Mucosa of rectum (tissue), 2 donors: Measurements from ENCODE around the gene GTF2E1.
"Not testable (repeated sequence)": the region's sequence is repeated elsewhere in the genome, so short reads cannot be mapped to it uniquely, and the experiment has no call there.

Experiments
- H3K27ac ChIP-seq, 2 donors: one replicate each; pipeline ENCODE4 v1.7.0; 2013; ENCODE audit warnings: inconsistent platforms in 2 of 2, low read depth in 2 of 2, low read length in 2 of 2
- H3K27me3 ChIP-seq, 2 donors: one replicate each; pipeline ENCODE4 v1.7.0; 2013; ENCODE audit warnings: low read length in 2 of 2; ENCODE audit not compliant: control insufficient read depth in 2 of 2, insufficient read depth in 2 of 2
- H3K36me3 ChIP-seq, 2 donors: one replicate each; pipeline ENCODE4 v1.7.0; 2013; ENCODE audit warnings: low read length in 2 of 2; ENCODE audit not compliant: control insufficient read depth in 2 of 2, insufficient read depth in 2 of 2
- H3K4me1 ChIP-seq, 2 donors: one replicate each; pipeline ENCODE4 v1.7.0; 2013; ENCODE audit warnings: low read length in 2 of 2, mild to moderate bottlenecking in 1 of 2; ENCODE audit not compliant: control insufficient read depth in 2 of 2, insufficient read depth in 2 of 2
- H3K4me3 ChIP-seq, 2 donors: one replicate each; pipeline ENCODE4 v1.7.0; 2013; ENCODE audit warnings: low read length in 2 of 2
- H3K9ac ChIP-seq, 2 donors: one replicate each; pipeline ENCODE4 v1.7.0; 2013; ENCODE audit warnings: low read length in 2 of 2, low read depth in 1 of 2, mild to moderate bottlenecking in 1 of 2
- H3K9me3 ChIP-seq, 2 donors: one replicate each; pipeline ENCODE4 v1.7.0; 2013; ENCODE audit warnings: low read length in 2 of 2; ENCODE audit not compliant: control insufficient read depth in 2 of 2
- donor health status: healthy.
- donor health status: Normal muscosa, but diverticular disease.

Gene GTF2E1

DNA sequence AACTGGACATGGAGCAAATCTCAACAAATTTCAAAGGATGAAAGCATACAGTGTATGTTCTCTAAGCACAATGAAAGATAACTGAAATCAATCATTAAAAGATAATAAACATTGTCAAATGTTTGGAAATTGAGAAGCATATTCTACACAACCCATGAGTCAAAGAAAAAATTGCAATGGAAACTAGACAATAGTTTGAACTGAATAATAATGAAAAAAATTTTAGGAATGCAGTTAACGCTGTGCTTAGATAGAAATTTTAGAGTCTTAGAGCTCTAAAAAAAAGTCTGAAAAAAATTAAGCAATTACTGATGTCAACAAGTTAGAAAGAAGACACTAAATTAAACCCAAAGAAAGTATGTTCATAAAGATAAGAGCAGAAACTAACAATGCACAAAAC is 15.8 kb upstream of the GTF2E1 start:
- Histone ChIP-seq H3K27ac (no peak overlapping the region), H3K4me3 (no peak overlapping the region), H3K9ac (no peak overlapping the region), H3K9me3 (no peaks in the 10 kb centered on the region), H3K36me3 (peaks cover 5% of the 10 kb centered on the region in 2 donors), H3K27me3 (no peaks in the 10 kb centered on the region), H3K4me1 (no peaks in the 10 kb centered on the region)

DNA sequence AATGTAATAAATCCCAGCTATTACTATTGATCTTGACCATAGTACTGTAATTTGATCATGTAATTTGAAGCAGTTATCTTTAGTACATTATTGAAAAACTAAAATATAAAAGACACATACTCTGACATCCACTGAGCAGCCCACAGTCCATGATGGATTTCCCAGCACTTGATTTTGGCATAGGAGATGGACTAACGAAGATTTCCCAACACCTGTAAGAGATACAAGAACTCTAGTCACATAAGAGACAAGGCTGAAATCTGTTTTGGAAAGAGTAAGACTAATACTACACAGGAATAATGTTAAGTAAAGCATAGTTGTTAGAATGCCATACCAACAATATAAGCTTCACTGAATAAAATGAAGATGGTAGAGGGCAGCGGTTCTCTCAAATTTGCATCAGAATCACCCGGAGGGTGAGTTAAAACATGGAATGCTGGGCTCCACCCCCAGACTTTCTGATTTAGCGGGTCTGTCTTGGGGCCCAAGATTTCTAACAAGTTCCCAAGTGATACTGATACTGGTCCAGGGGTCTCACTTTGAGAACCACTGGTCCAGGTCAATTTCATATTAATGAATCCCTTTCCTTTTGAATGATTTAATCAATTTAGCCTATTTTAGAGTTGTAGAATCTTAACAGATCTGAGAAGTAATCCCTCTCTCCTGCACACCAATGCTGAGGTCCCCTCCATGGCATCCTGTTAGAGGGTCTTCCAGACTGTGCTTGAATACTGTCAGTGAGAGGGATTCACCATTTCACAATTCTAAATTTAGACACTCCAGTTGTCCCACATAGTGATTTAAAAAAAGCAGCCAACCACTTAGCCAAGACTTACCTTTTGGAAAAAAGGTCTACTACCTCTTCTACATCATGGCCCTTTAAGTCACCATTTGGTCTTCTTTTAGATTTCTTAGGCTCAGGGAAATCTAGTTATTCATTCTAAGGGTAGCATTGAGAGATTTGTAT is 11.7 kb upstream of the GTF2E1 start:
- Histone ChIP-seq H3K4me3 (no peak overlapping the region), H3K36me3 (peaks cover 5% of the 10 kb centered on the region in 2 donors), H3K4me1 (no peaks in the 10 kb centered on the region), H3K27ac (no peak overlapping the region), H3K9me3 (no peaks in the 10 kb centered on the region), H3K27me3 (no peaks in the 10 kb centered on the region), H3K9ac (no peak overlapping the region)

- not testable (repeated sequence) for H3K27me3 ChIP-seq, H3K4me3 ChIP-seq, H3K9me3 ChIP-seq, H3K9ac ChIP-seq, H3K36me3 ChIP-seq, H3K27ac ChIP-seq, H3K4me1 ChIP-seq
These were observed 4.5 kb upstream of the GTF2E1 start for GRCh38 chr3:120738006-120738405.

DNA sequence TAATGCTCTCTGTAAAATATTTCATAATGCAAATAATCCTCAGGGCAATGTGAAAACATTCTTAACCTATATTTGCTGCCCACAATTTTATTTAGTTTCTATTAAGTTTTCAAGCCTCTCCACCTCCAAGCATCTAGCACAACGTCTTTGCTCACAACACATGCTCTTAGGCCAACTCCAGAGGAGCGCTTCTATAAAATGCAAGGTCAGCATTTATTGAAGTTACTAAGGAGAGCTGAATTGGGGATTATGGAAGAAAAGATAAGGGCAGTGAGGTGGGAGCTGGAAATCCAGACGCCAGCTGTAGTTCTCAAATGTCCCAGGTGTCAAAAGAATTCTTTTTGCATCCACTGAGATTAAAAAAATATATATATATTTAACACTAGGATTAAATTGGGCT is 1.2 kb upstream of the GTF2E1 start:
- Histone ChIP-seq H3K4me1 (peaks cover 6 to 12% of the 10 kb centered on the region in 2 donors), H3K36me3 (peaks cover 0 to 7% of the 10 kb centered on the region in 2 donors), H3K4me3 (peak overlapping the region; percentile 99 to 100), H3K9me3 (no peaks in the 10 kb centered on the region), H3K27ac (no peak overlapping the region), H3K27me3 (no peaks in the 10 kb centered on the region), H3K9ac (peak overlapping the region in 1 of 2 donors; percentile 84)

DNA sequence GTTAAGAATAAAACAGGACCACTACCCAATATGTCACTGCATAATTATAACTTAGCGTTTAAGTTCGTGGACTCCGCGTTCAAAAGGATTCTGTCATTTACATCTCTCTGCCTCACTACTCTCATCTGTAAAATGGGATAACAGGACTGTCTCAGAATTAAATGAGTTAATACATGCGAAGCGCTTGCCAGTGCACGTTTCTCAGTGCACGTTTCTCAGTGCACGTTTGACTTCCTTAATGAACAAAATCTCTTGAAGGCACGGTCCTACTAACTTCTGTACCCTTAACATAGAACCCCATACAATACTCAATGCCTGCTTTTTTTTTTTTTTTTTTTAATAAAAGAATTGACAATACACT is 727 bp upstream of the GTF2E1 start:
- Histone ChIP-seq H3K36me3 (peaks cover 0 to 7% of the 10 kb centered on the region in 2 donors), H3K9ac (peak overlapping the region; percentile 84 to 98), H3K4me3 (peak overlapping the region; percentile 99 to 100), H3K27ac (peak overlapping the region; percentile 97), H3K4me1 (peaks cover 6 to 12% of the 10 kb centered on the region in 2 donors), H3K9me3 (no peaks in the 10 kb centered on the region), H3K27me3 (no peaks in the 10 kb centered on the region)

GRCh38 chr3:120742849-120743365 is 363 bp downstream of the GTF2E1 start:
- H3K27ac ChIP-seq = peak overlapping the region; percentile 97

GRCh38 chr3:120743556-120744195 is 1.1 kb downstream of the GTF2E1 start:
- no peaks in the 10 kb centered on the region for H3K9me3 ChIP-seq
- peaks cover 6 to 12% of the 10 kb centered on the region in 2 donors for H3K4me1 ChIP-seq
- no peaks in the 10 kb centered on the region for H3K36me3 ChIP-seq
- H3K4me3 ChIP-seq = peak overlapping the region; percentile 99 to 100
- H3K27ac ChIP-seq = peak overlapping the region in 1 of 2 donors; percentile 97
- H3K27me3 ChIP-seq = no peaks in the 10 kb centered on the region
- peak overlapping the region; percentile 84 to 98 for H3K9ac ChIP-seq

More at GRCh38 chr3:120742849-120743365, 363 bp downstream of the GTF2E1 start:
- peak overlapping the region; percentile 99 to 100 for H3K4me3 ChIP-seq
- H3K36me3 ChIP-seq = peaks cover 0 to 3% of the 10 kb centered on the region in 2 donors
- H3K27me3 ChIP-seq = no peaks in the 10 kb centered on the region
- peak overlapping the region; percentile 84 to 98 for H3K9ac ChIP-seq
- H3K9me3 ChIP-seq = no peaks in the 10 kb centered on the region
- peaks cover 6 to 12% of the 10 kb centered on the region in 2 donors for H3K4me1 ChIP-seq

- no peaks in the 10 kb centered on the region for H3K27me3 ChIP-seq
- peaks cover 0 to under 1% of the 10 kb centered on the region in 2 donors for H3K36me3 ChIP-seq
- no peak overlapping the region for H3K27ac ChIP-seq
- H3K9me3 ChIP-seq = no peaks in the 10 kb centered on the region
- peaks cover 6 to 12% of the 10 kb centered on the region in 2 donors for H3K4me1 ChIP-seq
- no peak overlapping the region for H3K4me3 ChIP-seq
- no peak overlapping the region for H3K9ac ChIP-seq
These were observed 2.9 kb downstream of the GTF2E1 start for GRCh38 chr3:120745466-120745865.

- Histone ChIP-seq H3K27ac (no peak overlapping the region), H3K27me3 (no peaks in the 10 kb centered on the region), H3K36me3 (peaks cover 4 to 5% of the 10 kb centered on the region in 2 donors), H3K9me3 (no peaks in the 10 kb centered on the region), H3K4me1 (no peaks in the 10 kb centered on the region), H3K4me3 (no peak overlapping the region), H3K9ac (no peak overlapping the region)
These were observed 7.3 kb downstream of the GTF2E1 start for GRCh38 chr3:120749843-120750242.

DNA sequence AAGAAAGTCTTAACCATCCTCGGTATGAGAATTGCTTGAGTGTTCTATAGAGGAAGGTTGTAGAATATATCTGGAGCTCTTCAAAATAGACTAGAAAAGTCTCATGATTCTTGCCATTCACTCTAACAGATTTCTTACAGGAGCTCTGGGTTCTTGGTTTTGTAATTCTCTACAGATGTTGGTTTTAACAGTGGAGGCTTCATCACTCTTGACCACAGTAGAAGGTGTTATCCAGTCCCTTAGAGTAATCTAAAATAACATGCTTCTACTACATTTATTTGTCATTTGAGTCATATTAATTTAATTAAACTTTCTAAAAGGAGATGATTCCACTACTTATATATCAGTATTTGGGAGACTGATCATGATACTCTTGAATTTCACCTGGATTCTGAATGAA is 9.7 kb downstream of the GTF2E1 start:
- H3K4me1 ChIP-seq = no peaks in the 10 kb centered on the region
- H3K9me3 ChIP-seq = no peaks in the 10 kb centered on the region
- peaks cover 4 to 5% of the 10 kb centered on the region in 2 donors for H3K36me3 ChIP-seq
- no peak overlapping the region for H3K9ac ChIP-seq
- H3K4me3 ChIP-seq = no peak overlapping the region
- H3K27me3 ChIP-seq = no peaks in the 10 kb centered on the region
- H3K27ac ChIP-seq = no peak overlapping the region
